GM23338 (cell line): ENCODE data around the gene MEST.

Experiments
- CTCF ChIP-seq, 2 experiments: fragments of 200-600 bp in 1 of 2; sonication (generic) in 1 of 2; conservative IDR thresholded peaks; 2 replicates each; pipeline versions ENCODE4 v1.5.1 to v1.6.1; 2016 to 2017; ENCODE audit warnings: antibody characterized with exemption in 2 of 2, low read depth in 2 of 2, mild to moderate bottlenecking in 2 of 2, moderate library complexity in 1 of 2
- POLR2AphosphoS5 ChIP-seq: IDR thresholded peaks from 2 replicates; pipeline ENCODE4 v1.6.1; 2016; ENCODE audit warnings: antibody characterized with exemption, low read depth

GRCh38 chr7:130476297-130477150, 15.4 kb upstream of the MEST start:
- TF ChIP-seq CTCF (conservative IDR thresholded peaks at IDR 0.05; ENCODE audit: low read depth in 2 of 2) (no peak), POLR2AphosphoS5 (no peak)
